ENCODE results near the gene USP10. TPM values are rescaled to one million over a fixed set of nuclear protein-coding genes. Genes with fewer than 3 reads are reported as not detected.

The USP10 gene
- total RNA-seq, 1 experiment from 2014 or later = 203 TPM

GRCh38 chr16:84725481-84726078 is 25.8 kb downstream of the USP10 start:
- H3K4me3 Mint-ChIP-seq = peak overlapping the region; percentile 15 to 21; a peak in 4 of 5 replicates
- Histone ChIP-seq H3K27me3 (ENCODE audit: insufficient read depth, low read length) (no peaks in the 10 kb centered on the region), H3T11ph (ENCODE audit: low read length) (no peak overlapping the region), H3K4me2 (ENCODE audit: insufficient read depth, insufficient read length, low read length) (peak overlapping the region; percentile 22), H3K23me2 (ENCODE audit: insufficient read length, low read depth, low read length, poor library complexity, severe bottlenecking) (no peaks in the 10 kb centered on the region), H4K5ac (ENCODE audit: insufficient read length, low read depth, low read length) (no peak overlapping the region), H3K56ac (ENCODE audit: insufficient read length, low read depth, low read length) (no peak overlapping the region), H3K27ac (ENCODE audit: insufficient read length, low read depth, low read length) (no peak overlapping the region), H2AFZ (ENCODE audit: low read length) (no peak overlapping the region), H3K4ac (ENCODE audit: low read depth, low read length) (no peak overlapping the region), H3K14ac (ENCODE audit: insufficient read depth, low read length) (no peak overlapping the region), H2AK5ac (ENCODE audit: insufficient read length, low read length) (no peak overlapping the region), H3K23ac (ENCODE audit: insufficient read length, low read depth, low read length) (no peak overlapping the region), H3K9ac (ENCODE audit: extremely low read depth, insufficient read length, low read length) (no peak overlapping the region), H2BK20ac (ENCODE audit: low read depth, low read length, poor library complexity, severe bottlenecking) (no peak overlapping the region), H2BK5ac (ENCODE audit: insufficient read length, low read length) (no peak overlapping the region), H4K8ac (replicated peaks; ENCODE audit: insufficient read length, low read depth, low read length) (no peak overlapping the region), H2BK120ac (ENCODE audit: low read depth, low read length, poor library complexity, severe bottlenecking) (no peak overlapping the region), H3K79me1 (ENCODE audit: insufficient read depth, low read depth, low read length, poor library complexity, severe bottlenecking) (peaks cover 8% of the 10 kb centered on the region), H4K91ac (ENCODE audit: insufficient read length, low read depth, low read length) (no peak overlapping the region), H2BK12ac (ENCODE audit: insufficient read length, low read depth, low read length) (no peak overlapping the region), H2BK15ac (ENCODE audit: low read depth, low read length) (no peak overlapping the region), H4K20me1 (ENCODE audit: control insufficient read depth, insufficient read depth, insufficient read length) (no peaks in the 10 kb centered on the region), H3K18ac (ENCODE audit: insufficient read length, low read depth, low read length) (no peak overlapping the region), H3K79me2 (ENCODE audit: insufficient read depth, low read length) (peaks cover 43% of the 10 kb centered on the region; the same call in 1 of the 2 replicates), H3K4me1 (ENCODE audit: insufficient read depth, low read length) (peaks cover 13% of the 10 kb centered on the region; the same call in 1 of the 2 replicates), H3K9me3 (ENCODE audit: control insufficient read depth, low read depth, low read length) (no peaks in the 10 kb centered on the region)
- WGBS (ENCODE audit: extremely low coverage, insufficient read length, low lambda C conversion rate) = no CpG with 5 or more reads among the region's 9 CpGs
- peaks cover 67 to 80% of the 10 kb centered on the region in 2 experiments for H3K4me1 Mint-ChIP-seq
- H3K27ac Mint-ChIP-seq = peak overlapping the region; percentile 82 to 97 (median 91); a peak in 6 of 7 replicates
- peaks cover 0 to 14% (median 7%) of the 10 kb centered on the region in 3 experiments; a peak in 5 of 7 replicates for H3K36me3 Mint-ChIP-seq (ENCODE audit: insufficient read depth in 1 of 3, low read depth in 3 of 3)
- no peaks in the 10 kb centered on the region for H3K9me3 Mint-ChIP-seq
- TF ChIP-seq CTCF (conservative IDR thresholded peaks at IDR 0.05) = no peak
- H3K27me3 Mint-ChIP-seq (ENCODE audit: low read depth) = no peaks in the 10 kb centered on the region
- no peak for DNase-seq

All from H9 (cell line).